Keratinocyte (primary cell): ENCODE measurements around the gene NEK6.

Source experiments
- CTCF ChIP-seq, 3 experiments: IDR thresholded peaks in 1 of 3; conservative IDR thresholded peaks in 1 of 3; optimal IDR thresholded peaks in 1 of 3; 2 replicates in 2 of 3; 3 replicates in 1 of 3; pipeline versions ENCODE3 to v1.5.1; 2011; ENCODE audit warnings: low read length in 3 of 3, mild to moderate bottlenecking in 3 of 3, moderate library complexity in 2 of 3, control low read depth in 1 of 3, inconsistent platforms in 1 of 3; ENCODE audit not compliant: insufficient read depth in 2 of 3; ENCODE audit errors: extremely low read depth in 1 of 3
- EZH2 ChIP-seq: IDR thresholded peaks from one replicate; pipeline ENCODE4 v1.6.1; 2012; ENCODE audit warnings: inconsistent platforms, mild to moderate bottlenecking, low read length, moderate library complexity

- TF ChIP-seq CTCF (optimal IDR thresholded peaks at IDR 0.05 in 1 of 3, IDR thresholded peaks at IDR 0.05 in 1 of 3, conservative IDR thresholded peaks at IDR 0.05 in 1 of 3; ENCODE audit: extremely low read depth in 1 of 3, insufficient read depth in 2 of 3, low read length in 3 of 3) (no peak), EZH2 (no peak)
Measured at GRCh38 chr9:124343533-124344290, 86.0 kb downstream of the NEK6 start.
